Pancreas (tissue), 10 donors: ENCODE data around the gene TFF2. TPM values are rescaled to one million over a fixed set of nuclear protein-coding genes. Genes with fewer than 3 reads are reported as not detected.
A peak's percentile ranks its signal among the peaks of the same experiment; 100 is the strongest.

Experiments
- ATAC-seq, 4 donors: fragments of 200-7000 bp; cut with Tn5 transposase; one replicate each; pipeline versions ENCODE4 v1.8.0 to v1.9.1; 2020; ENCODE audit warnings: mild to moderate bottlenecking in 4 of 4, moderate library complexity in 4 of 4
- DNase-seq, 6 donors: peaks; one replicate each; pipeline ENCODE4 v3.0.0-alpha.2; 2020
- FAIRE-seq: peaks from 2 replicates; lab custom pipeline; 2012; peaks lifted over from hg19 to GRCh38; lab: Jason Lieb, UNC
- H3K27ac ChIP-seq, 4 donors: fragments of 200-600 bp; sonication (generic); 1 replicate in 3 of 4; 2 replicates in 1 of 4; pipeline versions ENCODE4 v1.5.0 to v1.8.0; 2020
- H3K27me3 ChIP-seq, 4 donors: fragments of 200-600 bp; one replicate each; pipeline ENCODE4 v1.8.0; 2021
- H3K36me3 ChIP-seq, 3 donors: fragments of 200-600 bp; sonication (generic) in 1 of 3; one replicate each; pipeline versions ENCODE4 v1.5.0 to v1.8.0; 2020 to 2021
- H3K4me1 ChIP-seq, 3 donors: fragments of 200-600 bp; one replicate each; pipeline ENCODE4 v1.8.0; 2021
- H3K4me3 ChIP-seq, 4 donors: fragments of 200-600 bp; sonication (generic) in 2 of 4; one replicate each; pipeline versions ENCODE4 v1.5.0 to v1.8.0; 2020 to 2021
- H3K9me3 ChIP-seq, 4 donors: fragments of 200-600 bp; one replicate each; pipeline ENCODE4 v1.8.0; 2021
- CTCF ChIP-seq, 4 donors: fragments of 200-600 bp; sonication (generic) in 3 of 4; IDR thresholded peaks; one replicate each; pipeline versions ENCODE4 v1.5.0 to v1.8.0; 2021; ENCODE audit warnings: antibody characterized with exemption in 4 of 4
- WGBS, 2 donors: extraction: QIAGEN DNeasy Blood & Tissue Kit; methylation state at CpG; one replicate each; pipeline ENCODE4 v1.1.7; 2013; 5-methylcytosine and 5-hydroxymethylcytosine counted together
- intact Hi-C, 3 donors: fragments of 100-400 bp; cut with DNase I; formaldehyde crosslinking; loops; one replicate each; pipeline versions ENCODE4 v1.11.1 to v1.14.2; 2022
- polyA plus RNA-seq, 2 donors: library from polyadenylated mRNA; stranded (reverse); fragments of 200-250 nt; gene quantifications; one replicate each; pipeline ENCODE4 v1.2.3, GENCODE V29; 2013
- total RNA-seq, 6 donors: library from RNA; stranded (reverse); fragmentation: NEBNext Ultra II Directional in 4 of 6; extraction: Animal tissue kit (Norgen Biotek cat#: 25700) in 4 of 6; gene quantifications; one replicate each; pipeline versions ENCODE4 v1.2.1 to v1.2.4, GENCODE V29; 2021 to 2023
- donor health status: healthy with polysubstance abuse.
- donor health status: DM: no; HTN: no; CAD: no; lungs with moderate emphysema.
- donor health status: DM: no; HTN: no; CAD: no.
- donor health status: control.
- donor health status: control.
- donor health status: Bipolar disorder and iron deficiency.
- donor health status: DM: yes; HTN: yes; CAD: no.
- donor health status: DM: no; HTN: no; CAD: no.
- donor health status: DM: no; HTN: no; CAD: no.
- donor health status: DM: yes; HTN: yes; CAD: no.

TFF2 gene
- total and polyA plus RNA-seq, 8 donors, result 0.28 to 19.6 (median 1.7) TPM

- intact Hi-C loops, result loop anchor here in 1 of 3 donors (10.0 kb wide), 1 partner anchor 61 kb away; no protein-coding TSS in a partner anchor
- no peaks in the 10 kb centered on the region for H3K36me3 ChIP-seq
- FAIRE-seq (no peak), DNase-seq (peak in 1 of 6 donors; percentile 27), ATAC-seq (no peak)
- no peak overlapping the region for H3K27ac ChIP-seq
- no peaks in the 10 kb centered on the region for H3K27me3 ChIP-seq
- no peaks in the 10 kb centered on the region for H3K9me3 ChIP-seq
- TF ChIP-seq CTCF (IDR thresholded peaks at IDR 0.05), result no peak
- 88 to 96% methylated on average over 5 of the region's 5 CpGs for WGBS, 2 donors
- no peak overlapping the region for H3K4me3 ChIP-seq
- H3K4me1 ChIP-seq, result no peaks in the 10 kb centered on the region
Measured at GRCh38 chr21:42385619-42386018, 34.8 kb upstream of the TFF2 start.

- Histone ChIP-seq H3K9me3 (no peaks in the 10 kb centered on the region), H3K27ac (no peak overlapping the region), H3K4me3 (no peak overlapping the region), H3K4me1 (no peaks in the 10 kb centered on the region), H3K36me3 (no peaks in the 10 kb centered on the region), H3K27me3 (no peaks in the 10 kb centered on the region)
- peak in 1 of 6 donors; percentile 2 for DNase-seq
- intact Hi-C loops, result loop anchor here in 1 of 3 donors (10.0 kb wide), 1 partner anchor 60 kb away; no protein-coding TSS in a partner anchor
- TF ChIP-seq CTCF (IDR thresholded peaks at IDR 0.05), result no peak
- WGBS, 2 donors, result 86 to 93% methylated on average over 2 of the region's 2 CpGs
- no peak for FAIRE-seq
- ATAC-seq, result no peak
Measured at GRCh38 chr21:42384989-42385388, 34.2 kb upstream of the TFF2 start.

- Histone ChIP-seq H3K27ac (no peak overlapping the region), H3K4me1 (no peaks in the 10 kb centered on the region), H3K27me3 (no peaks in the 10 kb centered on the region), H3K36me3 (no peaks in the 10 kb centered on the region), H3K4me3 (no peak overlapping the region), H3K9me3 (no peaks in the 10 kb centered on the region)
- intact Hi-C loops, result loop anchor here in 1 of 3 donors (10.0 kb wide), 1 partner anchor 60 kb away; no protein-coding TSS in a partner anchor
- FAIRE-seq, result no peak
- WGBS, 2 donors, result 73 to 81% methylated on average over 8 of the region's 8 CpGs
- peak in 2 of 6 donors; percentile 3 for DNase-seq
- ATAC-seq, result no peak
- no peak for TF ChIP-seq CTCF (IDR thresholded peaks at IDR 0.05)
Measured at GRCh38 chr21:42384156-42384945, 33.6 kb upstream of the TFF2 start.

GRCh38 chr21:42383331-42383730 is 32.5 kb upstream of the TFF2 start:
- Histone ChIP-seq H3K27me3 (no peaks in the 10 kb centered on the region), H3K4me1 (no peaks in the 10 kb centered on the region), H3K9me3 (no peaks in the 10 kb centered on the region), H3K27ac (no peak overlapping the region), H3K36me3 (no peaks in the 10 kb centered on the region), H3K4me3 (no peak overlapping the region)
- intact Hi-C loops, result loop anchor here in 1 of 3 donors (10.0 kb wide), 1 partner anchor 59 kb away; no protein-coding TSS in a partner anchor
- 67 to 83% methylated on average over 6 of the region's 6 CpGs for WGBS, 2 donors
- no peak for TF ChIP-seq CTCF (IDR thresholded peaks at IDR 0.05)
- no peak for FAIRE-seq
- DNase-seq, result no peak
- no peak for ATAC-seq

GRCh38 chr21:42382915-42383314 is 32.1 kb upstream of the TFF2 start:
- 74 to 93% methylated on average over 6 of the region's 6 CpGs for WGBS, 2 donors
- intact Hi-C loops, result loop anchor here in 1 of 3 donors (10.0 kb wide), 1 partner anchor 58 kb away; no protein-coding TSS in a partner anchor
- ATAC-seq, result no peak

More at GRCh38 chr21:42382915-42383314, 32.1 kb upstream of the TFF2 start:
- Histone ChIP-seq H3K9me3 (no peaks in the 10 kb centered on the region), H3K4me3 (no peak overlapping the region), H3K27ac (no peak overlapping the region), H3K36me3 (no peaks in the 10 kb centered on the region), H3K27me3 (no peaks in the 10 kb centered on the region), H3K4me1 (no peaks in the 10 kb centered on the region)
- peak in 1 of 6 donors; percentile 8 for DNase-seq
- FAIRE-seq, result no peak
- no peak for TF ChIP-seq CTCF (IDR thresholded peaks at IDR 0.05)
